TTC549 (cell line): ENCODE data around the gene TTYH3.

Source experiments
- FAIRE-seq: peaks from 2 replicates; lab custom pipeline; 2012; peaks lifted over from hg19 to GRCh38; lab: Jason Lieb, UNC

TTYH3 gene

DNA sequence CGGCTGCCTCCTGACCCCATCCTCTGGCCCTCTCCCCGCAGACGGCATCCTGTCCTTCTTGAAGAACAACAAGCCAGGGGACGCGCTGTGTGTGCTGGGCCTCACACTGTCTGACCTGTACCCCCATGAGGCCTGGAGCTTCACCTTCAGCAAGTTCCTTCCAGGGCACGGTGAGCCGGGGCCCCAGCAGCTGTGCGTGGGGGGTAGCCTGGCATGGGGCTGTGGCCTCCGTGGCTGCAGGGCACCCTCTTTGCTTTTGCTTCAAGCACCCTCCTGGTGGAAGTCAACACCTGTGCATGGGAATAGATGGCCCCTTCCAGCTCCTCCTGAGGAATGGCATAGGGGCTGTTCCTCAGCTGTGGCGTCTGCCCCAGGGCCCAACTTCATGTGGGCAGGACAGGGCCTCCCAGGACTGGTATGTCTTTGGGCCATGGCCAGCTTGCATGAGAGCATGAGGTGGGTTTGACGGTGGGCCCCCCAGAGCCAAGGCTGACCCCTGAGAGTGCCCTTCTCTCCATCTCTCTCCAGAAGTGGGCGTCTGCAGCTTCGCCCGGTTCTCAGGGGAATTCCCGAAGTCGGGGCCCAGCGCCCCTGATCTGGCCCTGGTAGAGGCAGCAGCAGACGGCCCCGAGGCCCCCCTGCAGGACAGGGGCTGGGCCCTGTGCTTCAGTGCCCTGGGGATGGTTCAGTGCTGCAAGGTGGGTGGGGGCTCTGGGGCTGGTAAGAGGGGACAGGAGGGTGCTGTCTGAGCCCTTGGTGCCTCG lies 76.9 kb downstream of the TTYH3 start:
- FAIRE-seq = no peak

DNA sequence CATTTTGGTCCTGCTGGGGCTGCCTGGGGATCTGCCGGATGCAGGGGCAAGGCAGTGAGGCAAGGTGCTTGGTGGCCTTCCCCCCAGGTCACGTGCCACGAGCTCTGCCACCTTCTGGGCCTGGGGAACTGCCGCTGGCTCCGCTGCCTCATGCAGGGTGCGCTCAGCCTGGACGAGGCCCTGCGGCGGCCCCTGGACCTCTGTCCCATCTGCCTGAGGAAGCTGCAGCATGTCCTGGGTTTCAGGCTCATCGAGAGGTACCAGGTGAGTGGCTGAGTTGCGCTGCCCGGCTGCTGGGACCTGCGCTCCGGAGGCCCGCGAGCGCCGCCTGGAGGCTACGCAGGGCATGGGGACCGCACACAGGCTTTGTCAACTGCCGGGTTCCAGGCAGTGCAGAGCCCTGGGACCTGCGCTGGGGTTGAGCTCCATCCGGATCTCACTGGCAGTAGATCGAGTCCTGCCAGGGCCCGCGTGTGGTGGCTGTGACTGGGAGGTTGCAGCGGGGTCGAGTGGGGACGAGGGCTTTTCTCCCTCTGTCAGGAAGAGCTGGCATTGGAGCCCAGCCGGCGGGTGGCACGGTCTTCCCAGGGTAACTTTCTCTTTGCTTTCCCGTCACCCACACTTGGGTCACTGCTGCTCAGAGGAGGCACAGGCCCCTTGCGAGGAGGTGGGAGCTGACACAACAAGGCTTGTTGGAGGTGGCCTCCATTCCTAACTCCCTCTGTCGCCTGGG lies 77.9 kb downstream of the TTYH3 start:
- no peak for FAIRE-seq

DNA sequence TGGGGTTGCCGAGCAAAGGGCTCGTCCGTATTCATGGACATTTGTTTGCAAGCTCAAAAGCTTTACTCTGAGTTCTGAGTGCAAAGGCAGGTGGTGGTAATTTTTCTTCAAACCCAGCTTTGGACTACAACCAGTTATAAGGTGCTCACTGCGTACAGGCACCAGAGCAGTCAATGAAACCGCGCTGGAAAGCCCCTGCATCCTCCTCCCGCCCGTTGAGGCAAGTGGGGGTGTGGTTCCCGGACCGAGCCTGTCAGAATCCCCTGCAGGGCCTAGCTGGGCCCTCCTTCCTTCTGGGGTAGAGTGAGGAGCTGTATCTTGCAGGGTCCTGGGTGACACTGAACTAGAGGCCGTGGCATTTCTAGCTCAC lies 78.5 kb downstream of the TTYH3 start:
- no peak for FAIRE-seq

DNA sequence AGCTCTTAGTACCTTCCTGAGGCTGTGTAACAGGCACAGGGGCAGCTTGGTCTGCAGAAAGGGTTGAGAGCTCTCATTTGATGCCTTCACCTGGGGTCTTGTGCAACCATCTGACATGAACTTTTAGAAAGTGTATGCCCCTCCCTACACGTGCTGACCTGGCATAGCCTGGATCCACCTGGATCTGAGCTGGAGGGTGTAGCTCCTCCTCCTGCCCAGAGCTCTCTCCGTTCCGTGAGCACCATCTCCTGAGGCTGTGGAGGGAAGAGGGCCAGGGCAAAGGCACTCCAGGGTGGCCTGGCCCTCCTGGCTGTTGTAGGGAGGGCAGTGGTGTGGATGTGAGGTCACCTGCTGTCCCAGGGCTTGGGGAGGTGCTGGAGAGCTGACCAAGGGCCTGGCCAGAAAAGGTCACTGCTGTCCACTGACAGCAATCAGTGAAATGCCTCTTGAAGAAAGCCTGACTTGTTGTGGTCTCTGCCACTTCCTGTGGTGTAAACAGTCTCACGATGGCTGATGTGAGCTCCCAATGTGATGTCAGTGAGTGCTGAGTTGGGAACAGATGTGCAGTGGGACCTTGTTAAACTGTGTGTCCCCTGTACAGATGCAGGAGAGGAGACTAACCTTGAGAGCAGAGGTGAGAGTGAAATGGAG lies 79.2 kb downstream of the TTYH3 start:
- no peak for FAIRE-seq

DNA sequence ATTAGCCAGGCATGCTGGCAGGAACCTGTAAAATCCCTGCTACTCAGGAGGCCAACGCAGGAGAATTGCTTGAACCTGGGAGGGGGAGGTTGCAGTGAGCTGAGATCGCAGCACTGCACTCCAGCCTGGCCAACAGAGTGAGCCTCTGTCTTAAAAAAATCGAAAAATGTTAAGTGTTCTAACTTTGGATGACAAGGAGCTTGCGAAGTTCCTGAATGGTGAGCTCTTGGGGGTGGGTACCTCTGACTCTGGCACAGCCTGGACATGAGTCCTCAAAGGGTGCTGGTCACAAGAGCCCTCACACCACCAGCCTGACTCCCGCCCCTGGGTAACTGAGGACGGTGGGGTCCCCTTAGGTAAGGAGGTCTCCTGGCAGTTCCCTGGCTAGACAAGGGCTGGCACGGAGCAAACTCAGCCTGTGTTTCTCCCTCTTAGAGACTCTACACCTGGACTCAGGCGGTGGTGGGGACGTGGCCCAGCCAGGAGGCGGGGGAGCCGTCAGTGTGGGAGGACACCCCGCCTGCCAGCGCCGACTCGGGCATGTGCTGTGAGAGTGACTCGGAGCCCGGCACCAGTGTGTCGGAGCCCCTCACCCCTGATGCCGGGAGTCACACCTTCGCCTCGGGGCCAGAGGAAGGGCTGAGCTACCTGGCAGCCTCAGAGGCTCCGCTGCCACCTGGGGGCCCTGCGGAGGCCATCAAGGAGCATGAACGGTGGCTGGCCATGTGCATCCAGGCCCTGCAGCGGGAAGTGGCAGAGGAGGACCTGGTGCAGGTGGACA lies 80.3 kb downstream of the TTYH3 start:
- FAIRE-seq = no peak

DNA sequence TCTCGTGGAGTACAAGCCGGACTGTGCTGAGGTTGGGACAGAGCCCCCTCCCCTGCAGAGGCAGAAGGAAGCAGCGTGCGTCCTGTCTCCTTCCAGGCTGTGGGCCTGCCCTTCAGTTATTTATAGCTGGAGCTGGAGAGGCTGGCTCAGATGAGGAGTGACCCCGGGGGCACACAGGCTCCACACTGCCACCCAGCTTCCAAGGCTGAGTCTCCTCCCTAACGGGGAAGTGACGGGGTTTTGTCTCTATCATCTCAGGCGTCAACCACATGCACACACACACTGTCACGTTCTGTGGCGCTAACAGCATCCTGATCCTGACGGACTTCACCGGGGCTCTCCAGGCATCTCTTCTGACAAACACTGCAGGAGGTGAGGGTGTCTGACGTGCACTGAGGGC lies 81.6 kb downstream of the TTYH3 start:
- no peak for FAIRE-seq

DNA sequence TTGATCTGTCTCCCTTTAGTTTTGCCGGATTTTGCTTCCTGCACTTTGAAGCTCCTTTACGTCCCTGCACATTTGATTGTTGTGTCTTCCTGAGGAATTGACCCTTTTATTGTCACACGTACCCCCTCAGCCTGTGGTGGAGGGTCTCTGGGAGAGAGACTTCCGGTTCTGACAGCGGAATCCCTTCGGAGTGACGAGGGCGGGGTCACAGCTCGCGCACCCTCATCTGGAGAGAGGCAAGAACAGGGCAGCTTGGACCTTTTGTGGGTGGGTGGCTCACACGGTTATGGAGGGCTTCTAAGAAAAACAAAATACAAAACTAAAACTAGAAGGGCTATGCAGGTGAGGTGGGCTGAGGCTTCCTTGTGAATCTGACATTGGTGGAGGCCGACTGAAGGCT lies 82.2 kb downstream of the TTYH3 start:
- no peak for FAIRE-seq
